Brain pericyte (primary cell): ENCODE data around the gene PPP1R1A.

Experiments
- DNase-seq: peaks from one replicate; pipeline ENCODE4 v3.0.0-alpha.2; 2012; ENCODE audit warnings: low read depth, low spot score

PPP1R1A gene

GRCh38 chr12:54535474-54535873 lies 53.0 kb downstream of the PPP1R1A start:
- no peak for DNase-seq

- no peak for DNase-seq
Measured at GRCh38 chr12:54529581-54529980, 58.9 kb downstream of the PPP1R1A start.
